HG03060 (cell line): Measurements from ENCODE around the gene VPS35.
A peak's percentile ranks its signal among the peaks of the same experiment; 100 is the strongest.

Source experiments
- ATAC-seq: cut with Tn5 transposase; IDR thresholded peaks from one replicate; pipeline ENCODE4 v1.9.1; 2021; ENCODE audit warnings: low read depth, moderate number of reproducible peaks; ENCODE audit not compliant: unreplicated experiment

VPS35 gene

DNA sequence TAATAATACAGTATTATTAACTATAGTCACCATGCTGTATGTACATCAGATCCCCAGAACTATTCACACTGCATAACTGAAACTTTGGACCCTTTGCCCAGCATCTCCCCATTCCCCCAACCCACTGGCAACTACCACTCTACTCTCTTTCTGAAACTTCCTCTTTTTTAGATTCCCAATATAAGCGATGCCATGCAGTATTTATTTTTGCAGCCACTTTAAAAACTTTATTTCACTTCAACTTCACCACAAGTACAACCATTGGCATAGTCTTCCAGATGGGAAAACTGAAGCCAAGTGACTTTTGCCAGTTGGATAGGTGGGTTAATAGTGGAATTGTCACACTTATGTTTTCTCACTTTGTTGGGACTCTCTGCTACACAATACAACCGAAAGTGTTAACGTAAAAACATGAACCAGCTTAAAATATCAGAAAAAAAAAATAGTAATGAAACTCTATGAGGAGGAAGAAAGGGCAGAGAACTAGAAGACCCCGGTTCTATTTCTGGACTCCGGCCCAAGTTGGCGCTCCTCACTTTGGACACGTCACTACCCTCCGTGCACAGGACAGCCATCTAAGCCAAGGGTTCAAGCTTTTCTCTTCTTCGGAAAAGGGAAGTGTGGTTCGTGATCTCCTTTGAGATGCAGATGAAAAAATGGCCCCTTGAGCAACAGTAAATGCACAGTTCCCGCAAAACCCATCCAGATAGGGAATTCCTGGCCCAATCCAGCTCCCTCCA lies 68.5 kb downstream of the VPS35 start:
- no peak for ATAC-seq

DNA sequence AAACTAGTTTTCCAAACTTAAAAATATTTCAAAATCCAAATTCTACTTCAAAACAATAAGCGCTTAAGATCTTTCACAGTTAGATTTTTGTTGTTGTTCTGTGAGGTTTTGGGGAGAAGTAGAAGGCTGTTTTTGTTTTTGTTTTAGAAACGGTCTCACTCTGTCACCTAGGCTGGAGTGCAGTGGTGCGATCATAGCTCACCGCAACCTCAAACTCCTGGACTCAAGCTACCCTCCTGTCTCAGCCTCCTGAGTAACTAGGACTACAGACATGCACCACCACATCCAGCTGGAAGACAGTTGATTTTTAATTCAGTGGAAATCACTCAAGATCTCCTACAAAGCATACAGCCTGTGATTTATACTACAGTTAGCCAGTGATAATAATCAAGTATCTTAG lies 70.5 kb downstream of the VPS35 start:
- ATAC-seq: peak; percentile 34

GRCh38 chr16:46614006-46614405 lies 75.0 kb downstream of the VPS35 start:
- no peak for ATAC-seq

DNA sequence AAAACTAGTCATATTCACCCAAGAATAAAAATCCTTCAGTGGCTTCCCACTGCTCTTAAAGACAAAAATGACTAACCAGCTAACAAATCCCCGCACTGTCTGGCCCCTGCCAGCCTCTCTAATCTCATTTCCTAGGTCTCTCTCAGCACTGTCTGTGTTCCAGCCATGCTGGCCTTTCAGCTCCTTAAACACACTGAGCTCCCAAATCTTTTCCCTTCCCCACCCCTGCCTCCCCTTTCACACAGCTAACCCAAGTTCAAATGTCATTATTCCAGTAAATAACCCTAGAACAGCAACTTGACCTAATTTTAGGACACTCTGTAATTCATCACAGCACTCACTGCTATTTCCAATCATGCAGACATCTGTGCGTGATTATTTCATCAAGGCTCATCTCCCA lies 75.6 kb downstream of the VPS35 start:
- no peak for ATAC-seq

DNA sequence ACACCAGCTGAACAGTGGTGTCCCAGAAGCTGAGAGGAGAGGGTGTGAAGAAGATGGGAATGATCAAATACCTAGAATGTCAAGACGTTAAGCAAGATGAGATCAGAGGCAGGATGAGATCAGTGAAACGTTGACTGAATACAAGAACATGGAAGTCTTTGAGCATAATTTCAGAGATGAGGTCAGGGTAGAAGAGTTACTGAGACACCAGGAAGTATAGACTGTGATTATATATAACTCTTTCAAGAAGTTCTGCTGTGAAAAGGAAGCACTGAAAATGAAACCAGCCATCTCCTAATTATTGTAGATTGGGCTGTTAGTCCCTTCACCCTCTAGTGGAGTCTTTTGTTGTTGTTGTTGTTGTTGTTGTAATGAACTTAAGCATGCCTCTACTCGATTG lies 76.9 kb downstream of the VPS35 start:
- peak; percentile 40 for ATAC-seq

DNA sequence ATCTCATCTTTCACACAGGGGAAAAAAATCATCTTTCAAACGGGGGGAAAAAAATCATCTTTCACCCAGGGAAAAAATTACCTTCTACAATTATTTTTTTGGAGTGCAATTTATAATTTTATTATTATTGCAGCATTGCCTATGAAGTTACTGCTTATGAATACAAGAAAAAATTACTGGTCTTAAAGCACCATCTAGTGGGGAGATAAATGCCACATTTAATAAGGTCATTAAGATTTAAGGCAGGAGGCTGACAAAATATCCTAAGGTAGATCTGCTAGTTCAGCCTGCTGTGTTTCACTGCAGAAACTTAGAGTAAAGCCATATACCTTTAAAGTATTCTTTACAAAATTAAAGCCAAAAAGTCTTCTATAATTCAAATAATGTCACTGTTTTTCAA lies 81.4 kb downstream of the VPS35 start:
- ATAC-seq: no peak

GRCh38 chr16:46606231-46606630 lies 82.7 kb downstream of the VPS35 start:
- ATAC-seq: no peak
